HepG2 (cell line): ENCODE results near the gene HDAC3.

ENCODE experiments used
- TARDBP ChIP-seq: sonication (generic); formaldehyde crosslinking; IDR thresholded peaks from 2 replicates; pipeline ENCODE4 v1.8.0; 2022; ENCODE audit warnings: mild to moderate bottlenecking, missing genetic modification reagents
- ZNF883 ChIP-seq: sonication (generic); formaldehyde crosslinking; IDR thresholded peaks from 2 replicates; pipeline ENCODE4 v1.5.1; 2020; ENCODE audit warnings: mild to moderate bottlenecking, missing genetic modification reagents; ENCODE audit errors: not compliant biosample characterization
- TF ChIP-seq, protein P1 (sequence below): sonication (generic); formaldehyde crosslinking; IDR thresholded peaks from 2 replicates; pipeline ENCODE4 v1.8.1; 2023; ENCODE audit warnings: missing genetic modification reagents, inconsistent platforms, borderline replicate concordance

GRCh38 chr5:141605523-141606277, 30.9 kb downstream of the HDAC3 start:
- TF ChIP-seq, protein P1, sequence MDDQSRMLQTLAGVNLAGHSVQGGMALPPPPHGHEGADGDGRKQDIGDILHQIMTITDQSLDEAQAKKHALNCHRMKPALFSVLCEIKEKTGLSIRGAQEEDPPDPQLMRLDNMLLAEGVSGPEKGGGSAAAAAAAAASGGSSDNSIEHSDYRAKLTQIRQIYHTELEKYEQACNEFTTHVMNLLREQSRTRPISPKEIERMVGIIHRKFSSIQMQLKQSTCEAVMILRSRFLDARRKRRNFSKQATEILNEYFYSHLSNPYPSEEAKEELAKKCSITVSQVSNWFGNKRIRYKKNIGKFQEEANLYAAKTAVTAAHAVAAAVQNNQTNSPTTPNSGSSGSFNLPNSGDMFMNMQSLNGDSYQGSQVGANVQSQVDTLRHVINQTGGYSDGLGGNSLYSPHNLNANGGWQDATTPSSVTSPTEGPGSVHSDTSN (CRISPR knock-in tag) = no peak
- no peak for TF ChIP-seq ZNF883
- TF ChIP-seq TARDBP = no peak
